ENCODE measurements around the gene CEP135.

DNA sequence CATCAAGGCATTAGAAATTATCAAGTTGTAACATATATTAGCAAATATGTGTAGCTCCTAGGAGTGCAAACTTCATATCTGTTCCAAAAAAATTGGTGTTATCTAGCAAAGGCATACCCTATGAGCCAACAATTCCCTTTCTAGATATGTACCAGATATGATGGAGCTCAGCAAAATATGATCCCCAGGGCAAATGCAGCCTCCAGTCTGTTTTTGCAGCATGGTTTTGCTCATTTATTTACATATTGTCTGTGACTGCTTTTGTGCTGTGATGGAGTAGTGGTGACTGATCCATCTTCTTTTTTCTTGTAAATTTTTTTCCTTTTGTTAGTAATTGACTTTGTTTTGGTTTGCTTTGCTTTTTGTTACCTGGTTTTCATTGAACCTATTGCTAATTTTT, 41.0 kb downstream of the CEP135 start:
- no peak for TF ChIP-seq CTCF (IDR thresholded peaks at IDR 0.05)
- no peak for TF ChIP-seq EZH2 (IDR thresholded peaks at IDR 0.05; ENCODE audit: borderline replicate concordance, insufficient read depth, low read depth, low read length, poor library complexity, severe bottlenecking)
